SU-DHL-6 (cell line): Measurements from ENCODE around the gene PITPNM3.

Experiments
- H2AFZ ChIP-seq: fragments of 200-600 bp; sonication (generic); 2 replicates; pipeline ENCODE4 v1.6.1; 2014; ENCODE audit warnings: low read depth, mild to moderate bottlenecking, moderate library complexity, mixed read lengths, antibody characterized with exemption, low read length; ENCODE audit not compliant: severe bottlenecking
- H3F3A ChIP-seq: fragments of 200-600 bp; shearing (Covaris generic); 2 replicates; pipeline ENCODE4 v1.6.0; 2016; ENCODE audit warnings: antibody characterized with exemption, mild to moderate bottlenecking; ENCODE audit not compliant: insufficient read depth
- H3K27ac ChIP-seq: fragments of 200-600 bp; sonication (generic); 2 replicates; pipeline ENCODE4 v1.5.1; 2016; ENCODE audit warnings: low read depth, mild to moderate bottlenecking, low read length, moderate library complexity, mixed read lengths
- H3K27me3 ChIP-seq: fragments of 200-600 bp; sonication (generic), shearing (Covaris generic); 2 replicates; pipeline ENCODE4 v1.6.0; 2014; ENCODE audit warnings: mild to moderate bottlenecking, low read length
- H3K36me3 ChIP-seq: fragments of 200-600 bp; sonication (generic); 2 replicates; pipeline ENCODE4 v1.6.1; 2014; ENCODE audit warnings: mild to moderate bottlenecking, low read length, mixed read lengths
- H3K4me2 ChIP-seq: fragments of 300-600, 200-600 bp; shearing (Covaris generic), sonication (generic); 2 replicates; pipeline ENCODE4 v1.6.0; 2014; ENCODE audit warnings: low read length, low read depth, mild to moderate bottlenecking; ENCODE audit not compliant: poor library complexity, severe bottlenecking
- H3K4me3 ChIP-seq: fragments of 200-600 bp; sonication (generic); 2 replicates; pipeline ENCODE4 v1.5.1; 2014; ENCODE audit warnings: antibody characterized with exemption, low read length, mild to moderate bottlenecking, mixed read lengths; ENCODE audit not compliant: insufficient read depth, poor library complexity, severe bottlenecking
- H3K79me2 ChIP-seq: fragments of 200-600 bp; sonication (generic); 2 replicates; pipeline ENCODE4 v1.6.1; 2014; ENCODE audit warnings: mild to moderate bottlenecking, low read length, moderate library complexity; ENCODE audit not compliant: insufficient read depth
- H3K9ac ChIP-seq: fragments of 200-600 bp; sonication (generic); 2 replicates; pipeline ENCODE4 v1.7.0; 2014; ENCODE audit warnings: mild to moderate bottlenecking, low read length
- H3K9me2 ChIP-seq: fragments of 200-600 bp; sonication (generic); replicated peaks from 2 replicates; pipeline ENCODE4 v1.6.1; 2014; ENCODE audit warnings: low read length; ENCODE audit not compliant: insufficient read depth
- H3K9me3 ChIP-seq: fragments of 200-600 bp; sonication (generic); 2 replicates; pipeline ENCODE4 v1.6.1; 2014; ENCODE audit warnings: low read length, mixed read lengths; ENCODE audit not compliant: insufficient read depth
- H4K20me1 ChIP-seq: fragments of 200-600 bp; sonication (generic); 2 replicates; pipeline ENCODE4 v1.6.1; 2014; ENCODE audit warnings: low read depth, mild to moderate bottlenecking, antibody characterized with exemption, low read length, moderate library complexity, mixed read lengths
- EZH2phosphoT487 ChIP-seq: fragments of 200-600 bp; sonication (generic), shearing (Covaris generic); conservative IDR thresholded peaks from 2 replicates; pipeline ENCODE4 v1.6.1; 2018; ENCODE audit warnings: mild to moderate bottlenecking, antibody characterized with exemption, low read length, moderate library complexity, mixed read lengths
- TF ChIP-seq, protein P1 (sequence below): fragments of 200-600 bp; sonication (generic); IDR thresholded peaks from one replicate; pipeline ENCODE4 v1.5.1; 2017; ENCODE audit warnings: antibody characterized with exemption, mild to moderate bottlenecking, low read length, moderate library complexity; ENCODE audit not compliant: insufficient read depth, poor library complexity, severe bottlenecking

Gene PITPNM3

DNA sequence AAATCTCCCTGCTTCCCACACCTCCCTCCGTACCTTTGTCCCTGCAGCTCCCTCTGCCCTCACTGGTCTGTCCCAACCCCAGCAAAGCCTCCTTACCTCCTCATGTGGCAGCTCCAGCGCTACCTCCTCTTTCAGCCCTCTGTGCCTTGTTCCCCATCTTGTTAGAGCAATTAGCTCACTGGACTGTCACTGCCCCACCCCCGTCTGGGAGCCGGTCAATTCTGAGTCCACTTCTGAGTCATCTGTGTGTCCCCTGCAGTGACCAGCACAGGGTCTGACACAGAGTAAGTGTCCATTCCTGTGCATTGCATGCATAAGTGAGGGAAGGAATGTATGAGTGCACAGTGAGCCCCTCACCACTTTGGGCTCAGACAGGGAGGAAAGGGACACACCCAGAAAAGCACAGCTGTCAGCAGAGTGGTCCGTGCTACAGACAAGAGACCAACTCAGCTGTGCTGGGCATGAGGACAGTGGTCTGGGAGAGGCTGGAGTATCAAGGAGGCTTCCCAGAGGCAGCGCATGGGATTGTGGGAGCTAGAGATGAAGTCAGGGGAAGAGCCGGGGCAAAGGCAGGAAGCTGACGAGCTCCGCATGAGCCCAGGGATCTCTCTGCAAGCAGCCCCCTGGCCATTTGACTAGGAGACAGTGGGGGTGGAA, 45.9 kb downstream of the PITPNM3 start:
- H4K20me1 ChIP-seq = no peaks in the 10 kb centered on the region
- no peak overlapping the region for H3K27ac ChIP-seq
- no peak overlapping the region for H3K4me3 ChIP-seq
- no peak overlapping the region for H2AFZ ChIP-seq
- H3K27me3 ChIP-seq = no peaks in the 10 kb centered on the region
- no peak overlapping the region for H3K9ac ChIP-seq
- no peaks in the 10 kb centered on the region for H3K36me3 ChIP-seq
- no peaks in the 10 kb centered on the region for H3K9me3 ChIP-seq
- no peak overlapping the region for H3K4me2 ChIP-seq
- H3K79me2 ChIP-seq = no peaks in the 10 kb centered on the region
- no peak for TF ChIP-seq EZH2phosphoT487
- TF ChIP-seq, protein P1, sequence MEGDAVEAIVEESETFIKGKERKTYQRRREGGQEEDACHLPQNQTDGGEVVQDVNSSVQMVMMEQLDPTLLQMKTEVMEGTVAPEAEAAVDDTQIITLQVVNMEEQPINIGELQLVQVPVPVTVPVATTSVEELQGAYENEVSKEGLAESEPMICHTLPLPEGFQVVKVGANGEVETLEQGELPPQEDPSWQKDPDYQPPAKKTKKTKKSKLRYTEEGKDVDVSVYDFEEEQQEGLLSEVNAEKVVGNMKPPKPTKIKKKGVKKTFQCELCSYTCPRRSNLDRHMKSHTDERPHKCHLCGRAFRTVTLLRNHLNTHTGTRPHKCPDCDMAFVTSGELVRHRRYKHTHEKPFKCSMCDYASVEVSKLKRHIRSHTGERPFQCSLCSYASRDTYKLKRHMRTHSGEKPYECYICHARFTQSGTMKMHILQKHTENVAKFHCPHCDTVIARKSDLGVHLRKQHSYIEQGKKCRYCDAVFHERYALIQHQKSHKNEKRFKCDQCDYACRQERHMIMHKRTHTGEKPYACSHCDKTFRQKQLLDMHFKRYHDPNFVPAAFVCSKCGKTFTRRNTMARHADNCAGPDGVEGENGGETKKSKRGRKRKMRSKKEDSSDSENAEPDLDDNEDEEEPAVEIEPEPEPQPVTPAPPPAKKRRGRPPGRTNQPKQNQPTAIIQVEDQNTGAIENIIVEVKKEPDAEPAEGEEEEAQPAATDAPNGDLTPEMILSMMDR = no peak
- no peaks in the 10 kb centered on the region for H3K9me2 ChIP-seq
- no peaks in the 10 kb centered on the region for H3F3A ChIP-seq

DNA sequence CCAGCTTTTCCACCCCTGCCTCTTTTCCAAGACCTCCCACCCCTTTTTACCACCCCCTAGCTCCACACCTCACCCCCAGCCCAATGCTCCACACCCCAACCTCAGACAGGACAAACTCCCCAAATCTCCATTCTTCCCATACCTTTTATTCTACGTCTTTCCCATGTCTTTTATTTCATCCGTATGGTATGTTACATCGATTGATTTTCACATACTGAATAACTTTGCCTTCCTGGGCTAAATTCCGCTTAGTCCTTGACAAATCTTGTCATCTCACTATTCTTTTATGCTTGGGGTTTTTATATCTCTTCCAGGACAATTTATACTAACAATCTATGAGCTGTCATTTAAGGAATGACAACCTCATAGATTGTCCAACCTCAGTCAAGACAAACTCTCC, 46.4 kb downstream of the PITPNM3 start:
- Histone ChIP-seq H2AFZ (no peak overlapping the region), H4K20me1 (no peaks in the 10 kb centered on the region), H3K27ac (no peak overlapping the region), H3K9me3 (no peaks in the 10 kb centered on the region), H3K27me3 (no peaks in the 10 kb centered on the region), H3K4me3 (no peak overlapping the region), H3K9ac (no peak overlapping the region), H3F3A (no peaks in the 10 kb centered on the region), H3K79me2 (no peaks in the 10 kb centered on the region), H3K9me2 (no peaks in the 10 kb centered on the region), H3K4me2 (no peak overlapping the region), H3K36me3 (no peaks in the 10 kb centered on the region)
- TF ChIP-seq EZH2phosphoT487 = no peak
- TF ChIP-seq, protein P1 = no peak

DNA sequence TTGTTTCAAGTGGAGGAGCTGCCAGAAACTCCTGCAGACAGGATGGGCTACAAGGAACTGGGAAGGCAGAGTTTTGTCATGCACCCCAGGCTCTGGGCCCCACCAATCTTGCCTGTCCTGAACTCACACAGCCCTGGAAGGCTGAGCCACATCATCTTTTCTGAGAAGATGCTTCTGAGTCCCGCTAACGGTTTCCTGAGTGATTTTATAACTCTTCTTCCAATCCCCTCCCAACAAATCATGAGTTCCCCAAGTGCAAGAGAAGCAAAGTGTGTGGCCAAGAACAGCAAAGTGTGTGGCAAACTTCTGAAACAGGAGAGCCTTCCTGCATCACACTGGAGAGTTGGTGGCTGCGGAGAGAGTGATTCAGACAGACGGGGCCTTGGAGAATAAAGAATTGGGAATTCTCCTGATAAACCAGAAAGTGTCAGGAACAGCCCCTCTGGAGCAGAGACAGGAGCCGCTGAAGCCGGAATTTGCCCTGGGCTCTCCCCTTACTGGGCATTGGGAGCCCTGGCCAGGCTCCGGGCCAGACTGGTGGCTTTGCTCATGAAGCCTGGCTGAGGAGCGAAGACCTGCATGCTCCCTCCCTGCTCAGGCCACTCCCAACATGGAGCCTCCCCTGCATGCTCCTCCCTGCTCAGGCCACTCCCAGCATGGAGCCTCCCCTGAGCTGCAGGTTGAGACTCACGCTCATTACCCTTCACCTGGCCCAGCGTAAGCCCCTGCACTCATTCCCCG, 47.2 kb downstream of the PITPNM3 start:
- H3K4me3 ChIP-seq = no peak overlapping the region
- H3K9me3 ChIP-seq = no peaks in the 10 kb centered on the region
- H3K4me2 ChIP-seq = no peak overlapping the region
- H3F3A ChIP-seq = no peaks in the 10 kb centered on the region
- H3K9me2 ChIP-seq = no peaks in the 10 kb centered on the region
- no peaks in the 10 kb centered on the region for H3K36me3 ChIP-seq
- H3K27me3 ChIP-seq = no peaks in the 10 kb centered on the region
- H3K27ac ChIP-seq = no peak overlapping the region
- no peaks in the 10 kb centered on the region for H3K79me2 ChIP-seq
- no peaks in the 10 kb centered on the region for H4K20me1 ChIP-seq
- H2AFZ ChIP-seq = no peak overlapping the region
- TF ChIP-seq EZH2phosphoT487 = no peak
- TF ChIP-seq, protein P1 = no peak
- H3K9ac ChIP-seq = no peak overlapping the region
